Measurements from ENCODE around the gene TM4SF20. TPM values are rescaled to one million over a fixed set of nuclear protein-coding genes. Genes with fewer than 3 reads are reported as not detected.

Gene TM4SF20
- polyA plus RNA-seq, 3 donors: not detected

DNA sequence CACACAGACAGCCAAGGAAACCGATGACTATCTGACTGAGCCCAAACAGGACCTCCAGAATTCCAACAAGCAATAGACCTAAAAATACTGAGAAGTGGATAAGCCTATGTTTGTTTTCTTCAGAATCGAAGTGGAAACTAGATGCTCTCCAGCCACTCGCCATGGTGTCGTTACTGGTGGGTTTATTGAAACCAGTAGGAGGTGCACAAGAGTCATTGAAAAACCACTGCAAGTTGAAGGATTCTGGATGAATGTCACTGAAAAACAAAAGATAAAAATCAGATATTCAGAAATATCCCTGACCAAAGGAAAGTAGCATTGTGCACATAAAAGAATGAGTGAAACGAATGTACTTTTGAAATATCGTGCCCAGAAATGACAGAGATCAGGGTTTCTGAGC lies 15.3 kb downstream of the TM4SF20 start:
- Histone ChIP-seq H3K4me3 (replicated peaks in 1 of 3; ENCODE audit: low read depth in 2 of 3, low read length in 3 of 3) (no peak overlapping the region), H3K27ac (ENCODE audit: low read depth in 1 of 2, low read length in 2 of 2) (no peak overlapping the region), H3K4me1 (ENCODE audit: control insufficient read depth in 1 of 2, insufficient read depth in 2 of 2, low read length in 2 of 2) (peaks cover 26% of the 10 kb centered on the region in 2 donors), H4K20me1 (ENCODE audit: insufficient read depth, low read length) (no peaks in the 10 kb centered on the region), H3K79me2 (ENCODE audit: insufficient read depth, low read length) (no peaks in the 10 kb centered on the region), H3K4me2 (replicated peaks; ENCODE audit: extremely low read depth, low read length, poor library complexity, severe bottlenecking) (no peak overlapping the region), H3K36me3 (replicated peaks in 1 of 2; ENCODE audit: control insufficient read depth in 1 of 2, insufficient read depth in 2 of 2, low read length in 2 of 2) (peaks cover 8 to 30% of the 10 kb centered on the region in 2 donors), H3K27me3 (ENCODE audit: control insufficient read depth in 2 of 2, insufficient read depth in 2 of 2, low read length in 2 of 2) (no peaks in the 10 kb centered on the region), H3K9me3 (replicated peaks in 1 of 2; ENCODE audit: control insufficient read depth in 1 of 2, insufficient read depth in 1 of 2, low read length in 2 of 2) (no peaks in the 10 kb centered on the region), H2AFZ (ENCODE audit: insufficient read depth, low read depth, low read length, poor library complexity, severe bottlenecking) (no peak overlapping the region), H3K9ac (ENCODE audit: insufficient read depth, low read length, poor library complexity, severe bottlenecking) (no peak overlapping the region)
- TF ChIP-seq, protein P1, sequence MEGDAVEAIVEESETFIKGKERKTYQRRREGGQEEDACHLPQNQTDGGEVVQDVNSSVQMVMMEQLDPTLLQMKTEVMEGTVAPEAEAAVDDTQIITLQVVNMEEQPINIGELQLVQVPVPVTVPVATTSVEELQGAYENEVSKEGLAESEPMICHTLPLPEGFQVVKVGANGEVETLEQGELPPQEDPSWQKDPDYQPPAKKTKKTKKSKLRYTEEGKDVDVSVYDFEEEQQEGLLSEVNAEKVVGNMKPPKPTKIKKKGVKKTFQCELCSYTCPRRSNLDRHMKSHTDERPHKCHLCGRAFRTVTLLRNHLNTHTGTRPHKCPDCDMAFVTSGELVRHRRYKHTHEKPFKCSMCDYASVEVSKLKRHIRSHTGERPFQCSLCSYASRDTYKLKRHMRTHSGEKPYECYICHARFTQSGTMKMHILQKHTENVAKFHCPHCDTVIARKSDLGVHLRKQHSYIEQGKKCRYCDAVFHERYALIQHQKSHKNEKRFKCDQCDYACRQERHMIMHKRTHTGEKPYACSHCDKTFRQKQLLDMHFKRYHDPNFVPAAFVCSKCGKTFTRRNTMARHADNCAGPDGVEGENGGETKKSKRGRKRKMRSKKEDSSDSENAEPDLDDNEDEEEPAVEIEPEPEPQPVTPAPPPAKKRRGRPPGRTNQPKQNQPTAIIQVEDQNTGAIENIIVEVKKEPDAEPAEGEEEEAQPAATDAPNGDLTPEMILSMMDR (IDR thresholded peaks at IDR 0.05): peak; percentile 80
- peaks cover 0 to 2% (median 0%) of the 10 kb centered on the region in 3 donors for H3K27me3 Mint-ChIP-seq (ENCODE audit: low read depth in 3 of 3)
- H3K27ac Mint-ChIP-seq: no peak overlapping the region
- no peaks in the 10 kb centered on the region for H3K9me3 Mint-ChIP-seq
- peaks cover 22% of the 10 kb centered on the region for H3K4me1 Mint-ChIP-seq
- no peak overlapping the region for H3K4me3 Mint-ChIP-seq
- peak; percentile 24 to 53 (median 51) for DNase-seq
- intact Hi-C loops (cut with micrococcal nuclease): loop anchor here in 1 of 2 donors (10.0 kb wide), 1 partner anchor 111 kb away; the partner anchor contains the start of gene AGFG1
- H3K36me3 Mint-ChIP-seq: peaks cover 22 to 27% of the 10 kb centered on the region in 2 donors
- WGBS (ENCODE audit: insufficient coverage): 100% methylated on average over 1 of the region's 6 CpGs

DNA sequence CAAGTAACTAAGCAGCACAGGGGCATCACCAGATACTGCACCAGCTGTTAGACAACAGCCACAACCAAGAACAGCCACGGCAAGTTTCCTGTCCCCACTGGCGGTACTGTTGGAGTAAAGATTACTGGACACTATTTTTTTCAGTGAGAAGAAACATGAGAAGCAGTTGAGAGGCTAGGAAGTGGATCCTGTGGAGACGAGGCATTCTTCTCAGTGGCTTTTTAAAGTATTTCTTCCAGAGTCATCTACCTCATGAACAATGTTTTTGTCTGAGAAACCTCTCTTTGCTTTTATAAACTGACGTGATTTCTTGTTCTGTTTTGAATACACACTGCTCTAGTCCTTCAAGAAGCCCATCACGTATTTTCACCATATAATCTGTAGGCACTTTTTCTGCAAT lies 18.8 kb downstream of the TM4SF20 start:
- Mint-ChIP-seq H3K9me3 (no peaks in the 10 kb centered on the region), H3K27me3 (ENCODE audit: low read depth in 3 of 3) (peaks cover 0 to 2% (median 0%) of the 10 kb centered on the region in 3 donors), H3K4me1 (no peaks in the 10 kb centered on the region), H3K36me3 (peaks cover 54 to 55% of the 10 kb centered on the region in 2 donors), H3K4me3 (no peak overlapping the region), H3K27ac (no peak overlapping the region)
- H2AFZ ChIP-seq (ENCODE audit: insufficient read depth, low read depth, low read length, poor library complexity, severe bottlenecking): no peak overlapping the region
- H3K4me3 ChIP-seq (replicated peaks in 1 of 3; ENCODE audit: low read depth in 2 of 3, low read length in 3 of 3): no peak overlapping the region
- DNase-seq: no peak
- H3K4me2 ChIP-seq (replicated peaks; ENCODE audit: extremely low read depth, low read length, poor library complexity, severe bottlenecking): no peak overlapping the region
- no peaks in the 10 kb centered on the region for H3K27me3 ChIP-seq (ENCODE audit: control insufficient read depth in 2 of 2, insufficient read depth in 2 of 2, low read length in 2 of 2)
- H3K79me2 ChIP-seq (ENCODE audit: insufficient read depth, low read length): no peaks in the 10 kb centered on the region
- H3K36me3 ChIP-seq (replicated peaks in 1 of 2; ENCODE audit: control insufficient read depth in 1 of 2, insufficient read depth in 2 of 2, low read length in 2 of 2): peaks cover 38 to 64% of the 10 kb centered on the region in 2 donors
- intact Hi-C loops (cut with micrococcal nuclease): loop anchor here in 1 of 2 donors (10.0 kb wide), 1 partner anchor 114 kb away; the partner anchor contains the start of gene AGFG1
- TF ChIP-seq, protein P1 (IDR thresholded peaks at IDR 0.05): no peak
- 89% methylated on average over 2 of the region's 5 CpGs for WGBS (ENCODE audit: insufficient coverage)
- no peaks in the 10 kb centered on the region for H4K20me1 ChIP-seq (ENCODE audit: insufficient read depth, low read length)
- no peaks in the 10 kb centered on the region for H3K4me1 ChIP-seq (ENCODE audit: control insufficient read depth in 1 of 2, insufficient read depth in 2 of 2, low read length in 2 of 2)
- no peak overlapping the region for H3K9ac ChIP-seq (ENCODE audit: insufficient read depth, low read length, poor library complexity, severe bottlenecking)
- no peak overlapping the region for H3K27ac ChIP-seq (ENCODE audit: low read depth in 1 of 2, low read length in 2 of 2)
- H3K9me3 ChIP-seq (replicated peaks in 1 of 2; ENCODE audit: control insufficient read depth in 1 of 2, insufficient read depth in 1 of 2, low read length in 2 of 2): no peaks in the 10 kb centered on the region
